Sigmoid colon (tissue), 4 donors: ENCODE data around the gene CNNM3.

ENCODE experiments used
- EP300 ChIP-seq, 4 donors: sonication (generic); formaldehyde crosslinking; IDR thresholded peaks; one replicate each; pipeline ENCODE4 v1.6.1; 2017; ENCODE audit warnings: antibody characterized with exemption in 4 of 4
- POLR2A ChIP-seq, 2 donors: fragments of 450-650 bp; IDR thresholded peaks; one replicate each; pipeline ENCODE4 v1.6.1; 2016; ENCODE audit warnings: antibody characterized with exemption in 2 of 2, mild to moderate bottlenecking in 2 of 2, moderate library complexity in 2 of 2
- POLR2AphosphoS5 ChIP-seq, 4 donors: sonication (generic); formaldehyde crosslinking; IDR thresholded peaks; one replicate each; pipeline ENCODE4 v1.6.1; 2017; ENCODE audit warnings: antibody characterized with exemption in 4 of 4
- TF ChIP-seq, protein P1 (sequence below), 4 experiments: fragments of 450-650 bp in 3 of 4; fragments of 200-600 bp in 1 of 4; IDR thresholded peaks; one replicate each; pipeline ENCODE4 v1.5.1; 2016 to 2019; ENCODE audit warnings: antibody characterized with exemption in 4 of 4, mild to moderate bottlenecking in 3 of 4, moderate library complexity in 2 of 4

DNA sequence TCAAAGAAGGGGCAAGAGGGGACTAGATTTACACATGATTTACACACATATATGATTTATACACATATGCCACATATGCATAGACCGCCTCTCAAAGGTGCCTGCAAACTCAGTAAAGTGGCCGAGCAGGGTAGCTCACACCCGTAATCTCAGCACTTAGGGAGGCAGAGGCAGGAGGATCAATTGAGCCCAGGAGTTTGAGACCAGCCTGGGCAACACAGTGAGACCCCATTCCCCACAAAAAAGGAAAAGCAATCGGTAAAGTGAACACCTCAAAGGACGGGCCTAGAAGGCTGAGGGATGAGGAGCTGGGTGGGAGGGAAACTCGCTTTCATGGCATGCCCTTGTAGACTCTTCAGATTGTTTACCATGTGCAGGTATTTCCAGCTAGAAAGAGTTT, 36.6 kb downstream of the CNNM3 start:
- TF ChIP-seq, protein P1, sequence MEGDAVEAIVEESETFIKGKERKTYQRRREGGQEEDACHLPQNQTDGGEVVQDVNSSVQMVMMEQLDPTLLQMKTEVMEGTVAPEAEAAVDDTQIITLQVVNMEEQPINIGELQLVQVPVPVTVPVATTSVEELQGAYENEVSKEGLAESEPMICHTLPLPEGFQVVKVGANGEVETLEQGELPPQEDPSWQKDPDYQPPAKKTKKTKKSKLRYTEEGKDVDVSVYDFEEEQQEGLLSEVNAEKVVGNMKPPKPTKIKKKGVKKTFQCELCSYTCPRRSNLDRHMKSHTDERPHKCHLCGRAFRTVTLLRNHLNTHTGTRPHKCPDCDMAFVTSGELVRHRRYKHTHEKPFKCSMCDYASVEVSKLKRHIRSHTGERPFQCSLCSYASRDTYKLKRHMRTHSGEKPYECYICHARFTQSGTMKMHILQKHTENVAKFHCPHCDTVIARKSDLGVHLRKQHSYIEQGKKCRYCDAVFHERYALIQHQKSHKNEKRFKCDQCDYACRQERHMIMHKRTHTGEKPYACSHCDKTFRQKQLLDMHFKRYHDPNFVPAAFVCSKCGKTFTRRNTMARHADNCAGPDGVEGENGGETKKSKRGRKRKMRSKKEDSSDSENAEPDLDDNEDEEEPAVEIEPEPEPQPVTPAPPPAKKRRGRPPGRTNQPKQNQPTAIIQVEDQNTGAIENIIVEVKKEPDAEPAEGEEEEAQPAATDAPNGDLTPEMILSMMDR (IDR thresholded peaks at IDR 0.05) = no peak
- TF ChIP-seq EP300 (IDR thresholded peaks at IDR 0.05) (no peak), POLR2AphosphoS5 (IDR thresholded peaks at IDR 0.05) (no peak), POLR2A (IDR thresholded peaks at IDR 0.05) (no peak)
